GM18873 (cell line): Measurements from ENCODE around the gene DPH3.
A peak's percentile ranks its signal among the peaks of the same experiment; 100 is the strongest.

Experiments used
- ATAC-seq: cut with Tn5 transposase; IDR thresholded peaks from one replicate; pipeline ENCODE4 v1.9.1; 2021; ENCODE audit warnings: mild to moderate bottlenecking, moderate library complexity, moderate number of reproducible peaks; ENCODE audit not compliant: unreplicated experiment, low FRiP score

DPH3 gene

DNA sequence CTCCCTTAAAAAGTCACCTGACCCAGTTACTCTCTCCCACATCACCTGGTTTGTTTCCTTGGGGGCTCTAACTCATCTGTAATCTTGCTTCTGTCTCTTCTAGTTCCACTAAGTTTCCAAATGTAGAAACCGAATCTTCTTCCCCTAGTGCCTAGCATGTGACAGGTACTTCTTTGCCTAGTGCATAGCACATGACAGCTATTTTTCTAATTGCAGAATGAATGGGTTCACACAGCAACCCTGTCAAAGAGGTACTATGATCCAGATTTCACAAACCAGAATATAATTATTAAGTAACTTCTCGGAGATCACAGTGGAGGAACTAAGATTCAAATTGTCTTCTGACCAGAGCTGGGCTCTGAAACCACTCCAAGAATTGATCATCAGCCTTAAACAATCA, 7.4 kb downstream of the DPH3 start:
- ATAC-seq, result no peak

DNA sequence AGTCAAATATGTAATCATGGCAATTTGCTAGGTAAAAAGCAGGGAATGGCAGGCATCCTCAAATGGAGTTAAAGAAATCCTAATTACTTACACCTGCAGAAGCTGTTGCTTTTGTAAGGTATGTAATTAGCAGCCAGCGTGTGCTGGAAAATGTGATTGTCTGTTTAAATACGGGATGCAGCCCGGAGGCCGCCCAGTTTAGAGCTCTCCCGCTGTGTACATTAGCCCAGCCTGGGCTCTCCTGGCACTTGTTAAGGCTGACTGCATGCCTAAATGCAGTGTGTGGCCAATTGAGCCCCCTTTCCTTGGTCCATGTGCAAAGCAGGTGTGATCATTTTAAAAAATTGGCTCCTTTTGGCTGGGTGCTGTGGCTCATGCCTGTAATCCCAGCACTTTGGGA, 9.0 kb downstream of the DPH3 start:
- ATAC-seq, result no peak

DNA sequence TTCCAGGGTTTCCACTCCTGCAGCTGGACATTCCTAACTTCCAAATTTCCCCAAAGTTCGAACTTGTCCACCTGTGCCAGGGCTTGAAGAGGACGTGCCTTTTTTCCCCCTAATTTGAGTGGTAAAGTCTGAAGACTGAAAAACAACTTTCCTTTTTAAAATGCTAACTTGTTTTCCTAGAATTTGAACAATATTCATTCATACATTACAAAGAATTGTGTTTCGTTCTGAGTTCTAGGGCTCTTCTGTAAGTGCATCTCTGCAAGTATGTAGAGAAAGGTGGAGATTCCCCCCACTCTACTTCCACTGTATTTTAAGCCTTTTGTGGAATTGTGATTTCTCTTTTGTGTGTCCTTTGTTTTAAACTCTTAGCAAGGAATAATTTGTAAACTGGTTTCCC, 9.4 kb downstream of the DPH3 start:
- no peak for ATAC-seq

DNA sequence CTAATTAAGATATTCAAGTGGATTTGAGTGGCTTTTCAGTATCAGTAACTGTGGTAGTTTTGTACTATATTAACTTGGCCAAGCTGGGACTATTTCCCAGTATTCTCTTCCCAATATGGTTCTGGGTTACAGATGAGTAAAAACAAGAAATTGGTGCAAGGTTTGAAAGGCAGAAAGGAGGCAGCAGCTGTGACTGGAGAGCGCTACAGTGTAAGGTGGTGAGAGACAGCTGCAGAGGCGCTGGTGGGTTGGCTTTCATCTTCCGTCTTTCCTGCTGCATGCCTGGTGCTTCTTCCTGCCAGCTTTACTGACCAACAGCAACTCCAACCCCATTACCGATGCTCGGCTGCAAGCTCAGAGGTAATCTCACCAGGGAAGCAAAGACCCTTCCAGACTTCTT, 9.8 kb downstream of the DPH3 start:
- ATAC-seq, result no peak

DNA sequence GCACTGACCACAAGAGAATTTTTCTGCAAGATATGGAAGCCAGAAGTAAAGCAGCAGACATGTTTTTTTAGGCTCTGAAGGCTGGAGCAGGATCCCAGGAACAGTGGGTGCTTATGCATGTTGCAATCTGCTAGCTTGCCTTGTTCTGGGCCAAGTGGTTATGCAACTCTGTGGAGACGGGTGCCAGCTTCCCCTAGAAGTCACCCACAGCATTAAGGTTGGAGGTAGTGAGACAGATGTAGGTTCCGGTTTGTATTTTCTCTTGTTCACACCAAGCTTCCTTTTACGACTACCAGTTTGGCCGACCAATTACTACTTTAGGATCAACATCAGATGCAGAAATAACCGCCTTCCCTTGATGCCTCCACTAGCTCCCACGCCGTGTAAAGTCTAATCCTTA, 11.1 kb downstream of the DPH3 start:
- no peak for ATAC-seq

DNA sequence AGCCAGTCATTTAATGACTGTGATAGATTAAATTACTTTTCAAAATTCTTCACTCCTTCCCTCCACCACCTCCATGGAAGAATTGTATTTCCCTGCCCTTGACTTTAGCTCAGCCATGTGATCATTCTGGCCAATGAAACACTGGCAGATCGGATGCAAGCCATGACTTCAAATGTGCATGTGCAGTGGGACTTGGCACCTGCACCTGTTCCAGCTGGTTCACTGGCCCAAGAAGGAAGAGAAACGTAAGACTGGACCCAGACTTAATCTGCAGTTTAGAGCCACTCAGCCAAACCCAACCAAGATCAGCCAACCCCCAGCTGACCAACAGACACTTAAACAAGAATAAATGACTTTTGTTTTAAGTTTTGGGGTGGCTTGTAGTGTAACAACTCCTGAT, 11.8 kb downstream of the DPH3 start:
- ATAC-seq, result no peak

DNA sequence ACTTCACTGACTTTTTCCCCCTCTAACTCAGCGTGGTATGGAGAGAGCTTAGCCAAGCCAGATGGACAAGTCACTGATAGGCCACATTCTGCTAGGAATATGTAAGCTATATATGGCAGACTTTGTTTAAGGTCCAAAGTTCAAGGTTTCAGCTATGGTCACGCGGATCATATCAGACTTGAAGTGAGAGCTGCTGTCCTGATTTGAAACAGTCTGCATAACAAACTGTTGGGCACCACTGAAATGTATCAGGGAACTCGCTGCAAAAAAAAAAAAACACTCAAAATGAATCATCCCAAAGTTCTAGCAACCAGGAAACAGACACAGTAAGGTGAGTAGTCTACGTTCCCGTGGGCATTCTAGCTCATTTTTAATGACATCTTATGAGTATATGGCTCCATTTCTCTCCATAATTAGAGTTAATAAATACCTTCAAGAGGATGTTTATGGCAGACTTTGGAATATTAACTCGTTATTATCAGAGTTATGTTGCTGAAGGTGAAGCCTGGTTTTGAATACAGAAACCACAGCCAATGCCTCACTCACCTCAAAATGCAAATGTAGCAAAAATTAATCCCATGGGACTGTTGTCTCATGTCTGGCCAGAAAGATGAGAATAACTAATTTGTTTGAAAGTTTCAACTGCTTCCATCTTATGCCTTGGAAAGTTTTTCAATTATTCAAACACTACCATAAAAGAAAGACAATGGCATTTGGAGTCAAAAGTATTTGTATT, 12.3 kb downstream of the DPH3 start:
- ATAC-seq, result no peak

DNA sequence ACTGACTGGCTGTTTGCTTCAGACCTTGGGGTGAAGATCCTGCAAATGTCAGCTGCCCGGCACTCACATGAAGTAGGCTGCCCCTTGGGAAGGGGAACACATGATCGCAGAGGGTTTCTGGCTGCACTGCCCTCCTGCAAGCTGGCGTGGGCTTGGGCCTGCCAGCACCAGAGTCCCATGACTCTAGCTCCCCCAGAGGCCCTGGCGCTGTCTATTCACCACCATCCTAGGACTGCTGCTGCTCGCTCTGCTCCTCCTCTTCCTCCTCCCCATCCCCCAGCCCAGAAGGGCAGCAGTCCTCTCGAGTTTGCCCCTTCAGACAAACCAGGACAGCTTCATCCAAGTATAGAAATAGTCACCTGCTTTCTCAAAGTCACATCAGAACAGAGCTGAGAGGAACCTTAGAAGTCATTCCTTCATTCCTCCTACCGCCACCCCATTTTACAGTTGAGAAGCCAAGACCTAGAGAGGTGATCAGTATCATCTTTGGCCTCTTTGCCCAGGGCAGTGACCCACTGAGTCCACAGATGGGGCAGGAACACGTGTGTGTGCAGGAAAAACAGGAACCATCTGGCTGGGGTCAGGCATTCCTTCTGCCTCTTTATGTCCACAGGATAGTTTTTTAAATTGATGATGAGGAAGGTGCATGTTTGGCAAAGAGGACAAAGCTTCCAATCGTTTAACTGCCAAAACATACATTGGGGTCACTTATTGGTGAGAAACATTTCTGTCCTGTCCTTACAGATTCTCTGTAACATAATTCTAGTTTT, 13.2 kb downstream of the DPH3 start:
- no peak for ATAC-seq

DNA sequence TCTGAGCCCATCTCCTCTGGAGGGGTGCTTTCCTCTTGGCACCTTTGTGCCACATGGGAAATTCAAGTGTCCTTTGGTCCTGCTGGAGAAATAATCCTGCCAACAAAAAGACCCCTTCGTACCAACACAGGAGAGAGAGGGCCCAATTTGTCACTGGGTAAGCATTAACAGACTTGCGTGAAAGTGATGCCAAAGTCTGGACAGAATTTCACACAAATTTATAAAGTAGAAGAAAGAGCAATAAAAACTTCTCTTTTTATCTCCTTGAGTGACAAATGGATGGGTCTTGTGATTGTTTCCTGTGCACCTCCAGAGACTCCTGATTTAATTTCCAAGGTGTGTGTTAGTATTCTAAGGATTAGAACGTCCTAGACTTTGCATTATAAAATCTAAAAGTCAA, 14.9 kb downstream of the DPH3 start:
- ATAC-seq, result no peak

DNA sequence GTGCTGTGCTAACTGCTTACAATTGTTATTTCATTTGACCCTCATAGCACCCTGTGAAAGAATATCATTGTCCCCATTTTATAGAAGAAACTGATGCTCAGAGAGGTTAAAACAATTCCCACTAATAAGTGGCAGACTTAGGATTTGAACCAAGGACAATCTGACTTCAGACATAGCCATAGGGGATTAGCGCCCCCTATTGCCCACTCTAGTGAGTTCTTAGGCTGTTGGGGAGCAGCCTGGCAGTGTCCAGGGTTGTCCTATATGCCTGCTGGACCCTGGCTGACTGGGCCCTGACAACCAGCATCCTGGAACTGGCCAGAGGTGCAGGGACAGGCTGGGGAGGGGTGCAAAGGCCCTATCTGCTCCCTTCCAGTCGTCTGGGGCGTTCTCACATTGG, 15.4 kb downstream of the DPH3 start:
- ATAC-seq, result no peak

DNA sequence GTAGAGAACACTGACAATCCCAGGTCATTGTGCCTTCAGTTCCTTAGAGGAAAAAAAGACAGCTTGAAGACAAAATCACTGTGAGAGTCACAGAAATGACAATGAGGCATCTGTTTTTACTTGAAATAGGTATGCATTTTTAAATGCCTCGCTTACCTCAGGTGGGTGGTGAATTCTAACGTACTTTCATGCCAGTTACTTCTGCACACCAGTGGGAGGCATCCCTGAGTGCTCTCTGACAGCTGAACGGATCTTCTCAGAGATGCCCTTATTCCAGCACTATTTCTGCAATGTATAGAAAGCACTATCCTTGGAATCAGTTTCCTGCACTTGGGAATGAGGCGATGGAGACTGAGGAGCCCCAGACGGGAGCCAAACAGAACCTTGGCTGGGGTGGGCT, 16.2 kb downstream of the DPH3 start:
- no peak for ATAC-seq

DNA sequence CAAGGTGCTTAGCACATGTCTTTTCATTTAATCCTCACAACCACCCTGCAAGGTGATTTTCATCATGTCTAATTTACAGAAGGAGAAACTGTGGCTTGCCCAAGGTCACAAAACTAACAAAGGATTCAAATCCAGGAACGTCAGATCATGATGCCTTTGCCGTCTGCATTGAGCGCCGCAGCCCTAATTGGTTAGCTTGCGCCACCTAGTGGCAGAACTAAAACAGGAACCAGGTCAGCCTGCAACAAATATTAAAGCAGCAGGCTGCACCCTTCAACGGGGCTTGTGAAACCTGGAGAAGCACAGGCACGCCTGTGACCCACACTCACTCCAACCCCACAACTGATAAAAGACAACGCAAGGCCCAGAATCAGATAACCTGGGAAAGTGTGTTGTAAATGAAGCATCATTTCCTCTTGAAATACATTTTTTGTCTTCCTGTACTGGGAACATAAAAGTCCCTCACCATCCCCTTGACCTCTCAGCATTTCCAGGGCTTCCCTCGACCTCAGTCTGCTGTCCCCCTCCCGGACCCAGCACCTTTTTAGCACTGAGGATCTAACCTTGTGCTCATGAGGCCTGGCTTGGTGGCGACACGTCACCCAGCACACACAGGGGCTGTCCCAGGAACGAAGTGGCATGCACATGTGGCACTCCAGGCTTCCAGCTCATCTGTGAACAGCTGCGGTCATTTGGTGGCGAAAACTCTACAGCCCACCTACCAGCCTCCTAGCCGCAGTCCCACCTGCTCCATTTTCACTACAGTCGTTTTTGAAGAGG, 17.3 kb downstream of the DPH3 start:
- ATAC-seq, result peak; percentile 66

DNA sequence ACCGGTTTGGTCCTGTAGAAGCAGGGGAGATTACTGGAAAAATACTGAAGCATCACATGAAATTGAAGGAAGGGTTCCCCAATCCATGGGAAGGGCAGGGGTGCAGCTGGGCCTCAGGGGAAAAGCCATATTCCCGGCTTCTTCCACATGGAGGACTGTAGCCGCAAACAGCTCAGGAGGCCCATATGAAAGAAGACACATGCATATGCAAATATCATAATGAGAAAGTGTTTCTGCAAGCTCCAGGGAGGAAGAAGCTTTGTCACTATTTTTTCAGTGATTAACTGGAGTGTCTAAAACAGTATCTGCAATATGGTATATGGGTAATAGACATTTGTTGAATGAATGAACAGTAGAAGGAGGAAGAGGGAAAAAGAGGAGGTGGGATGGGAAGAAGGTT, 19.1 kb downstream of the DPH3 start:
- no peak for ATAC-seq

DNA sequence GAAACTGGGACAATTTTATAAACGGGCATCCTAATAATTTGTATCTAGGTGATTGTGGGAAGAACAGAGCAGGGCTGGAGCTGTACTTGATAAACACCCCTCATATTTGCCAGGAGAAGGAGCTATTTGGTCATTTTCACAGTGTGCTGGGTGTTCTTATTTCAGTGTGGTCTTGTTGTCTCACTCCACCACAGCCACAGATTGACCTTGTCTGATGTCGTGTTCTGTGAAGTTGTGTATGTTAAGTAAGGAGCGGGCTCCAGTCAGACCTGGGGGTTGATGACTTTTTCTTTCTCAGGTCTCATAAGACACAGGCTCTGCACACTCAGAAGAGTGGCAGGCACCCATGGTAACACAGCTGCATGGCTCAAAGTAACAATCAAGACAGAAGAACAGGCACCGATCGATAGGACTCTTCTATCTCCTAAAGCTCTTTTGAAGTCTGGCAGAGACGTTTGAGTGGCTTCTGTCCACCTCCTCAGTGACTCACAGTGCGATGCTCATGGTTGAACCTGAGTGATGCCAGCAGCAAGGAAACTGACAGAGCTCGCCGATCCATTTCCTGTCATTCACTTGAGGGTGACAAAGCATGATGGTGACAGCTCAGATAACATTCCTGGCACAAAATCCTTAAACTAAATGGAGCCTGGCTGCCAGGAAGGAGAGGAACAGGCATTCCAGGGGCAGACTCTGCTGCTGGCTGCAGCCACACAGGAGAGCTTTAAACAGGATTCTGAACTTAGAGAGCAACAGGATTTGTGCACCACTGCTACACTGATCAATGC, 20.8 kb downstream of the DPH3 start:
- no peak for ATAC-seq

DNA sequence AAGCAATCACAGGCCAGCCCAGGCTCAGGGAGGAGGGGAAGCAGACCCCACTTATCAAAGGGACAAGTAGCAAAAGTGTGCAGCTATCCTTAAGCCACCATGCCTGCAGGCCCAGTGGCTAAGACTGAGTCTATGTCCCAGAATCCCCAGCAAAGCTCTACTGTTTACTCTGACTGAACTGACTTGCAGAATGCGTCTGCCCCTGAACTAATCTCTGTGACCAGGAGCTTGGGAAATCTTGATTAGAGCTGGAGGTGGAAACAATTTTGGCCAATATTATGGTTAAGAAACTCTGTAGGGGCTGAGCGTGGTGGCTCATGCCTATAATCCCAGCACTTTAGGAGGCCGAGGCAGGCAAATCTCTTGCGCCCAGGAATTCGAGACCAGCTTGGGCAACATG, 22.6 kb downstream of the DPH3 start:
- ATAC-seq, result no peak

DNA sequence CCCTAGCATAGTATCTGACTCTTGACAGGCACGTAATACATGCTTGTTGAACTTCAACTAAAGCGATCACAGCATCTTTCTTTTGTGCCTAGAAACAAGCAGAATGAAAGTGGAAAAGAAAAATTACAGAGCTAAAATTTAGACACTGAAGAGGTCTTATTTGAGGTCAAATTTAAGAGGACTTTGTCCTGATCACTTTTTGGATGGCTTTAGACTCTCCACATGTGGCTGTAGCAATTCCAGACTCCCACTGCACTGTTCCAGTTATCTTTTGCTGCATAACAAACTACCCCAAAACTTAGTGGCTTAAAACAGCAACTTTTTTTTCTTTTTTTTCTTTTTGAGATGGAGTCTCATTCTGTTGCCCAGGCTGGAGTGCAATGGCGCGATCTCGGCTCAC, 23.5 kb downstream of the DPH3 start:
- ATAC-seq, result no peak

DNA sequence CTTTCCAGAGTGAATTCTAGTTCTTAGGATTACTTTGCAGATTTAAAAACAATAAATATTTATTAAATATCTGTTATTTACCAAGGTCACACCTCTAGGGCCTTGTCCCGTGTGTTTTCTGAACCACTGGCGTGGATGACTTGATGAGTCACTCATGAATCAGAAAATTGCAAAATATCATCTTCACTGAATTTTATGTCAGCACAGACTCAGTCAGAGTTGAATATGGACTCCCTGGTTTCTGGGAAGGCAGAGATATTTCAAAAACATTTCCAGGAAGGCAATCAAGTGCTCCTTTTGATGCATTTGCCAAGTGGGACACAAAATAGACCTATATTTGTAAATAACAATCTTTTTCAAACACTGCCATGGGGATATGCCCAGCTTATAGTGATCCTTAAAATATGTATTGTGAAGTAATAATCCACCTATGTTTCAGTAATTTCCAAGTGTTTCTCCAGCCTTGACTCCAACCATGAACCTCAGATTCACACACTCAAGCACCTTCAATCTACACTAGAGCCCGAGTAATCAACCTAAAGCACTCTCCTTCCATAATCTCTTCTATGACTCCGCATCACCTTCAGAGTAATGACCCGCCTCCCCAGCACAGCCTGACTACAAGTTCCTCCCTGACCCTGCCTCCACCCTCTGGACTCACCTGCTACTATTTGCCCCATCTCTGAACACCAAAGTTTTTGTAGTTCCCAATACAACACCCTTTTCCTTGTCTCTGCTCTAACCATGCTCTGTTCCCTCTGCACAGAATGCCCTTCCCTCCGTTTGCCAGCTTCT, 24.3 kb downstream of the DPH3 start:
- no peak for ATAC-seq

DNA sequence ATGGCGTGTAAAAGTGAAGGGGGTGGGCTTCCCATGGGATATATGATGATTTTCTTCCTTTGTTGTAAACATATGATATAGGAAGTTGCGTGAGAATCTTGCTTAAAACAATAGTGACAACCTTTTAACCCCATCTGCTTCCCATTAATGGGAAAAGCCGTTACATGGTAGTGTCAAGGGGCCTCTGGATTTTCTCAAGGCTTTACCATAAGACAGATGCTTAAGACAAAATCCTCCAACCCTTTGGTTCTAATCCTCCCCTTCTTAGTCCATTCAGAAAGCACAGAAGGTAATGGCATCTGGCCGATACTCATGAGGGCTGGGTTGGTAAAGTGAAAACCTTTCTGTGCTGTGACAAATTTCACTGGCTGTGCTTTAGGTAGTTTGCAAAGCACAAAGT, 25.0 kb downstream of the DPH3 start:
- no peak for ATAC-seq

DNA sequence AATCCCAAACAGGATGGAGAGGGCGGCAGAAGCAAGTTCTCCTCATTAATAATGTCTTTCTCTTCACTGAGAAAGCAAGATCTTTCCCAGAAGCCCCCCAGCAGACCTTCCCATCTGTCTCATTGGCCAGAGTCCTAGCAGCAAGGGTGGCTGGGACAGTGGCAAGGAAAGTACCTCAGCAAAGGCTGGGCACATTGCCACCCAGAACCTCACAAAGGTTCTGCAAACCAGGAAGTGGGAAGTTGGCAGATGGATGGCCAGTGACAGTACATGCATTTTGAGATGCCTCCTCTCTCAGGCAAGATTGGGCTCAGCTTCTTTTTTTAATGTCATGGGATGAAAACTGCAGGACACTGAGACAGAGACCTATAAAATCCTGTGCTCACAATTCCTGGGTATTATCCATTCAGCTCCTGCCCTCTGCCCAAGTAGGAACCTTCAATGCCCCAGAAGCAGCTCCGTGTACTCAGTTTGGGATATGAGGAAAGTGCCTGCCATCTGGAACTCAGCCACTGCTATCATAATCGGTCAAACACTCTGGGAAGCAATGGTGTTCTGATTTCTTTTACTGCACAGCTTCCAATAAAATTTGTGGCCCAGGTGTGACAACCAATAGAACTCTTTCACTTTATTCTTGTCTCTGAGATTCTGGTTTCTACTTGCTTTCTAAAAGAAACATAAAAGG, 25.5 kb downstream of the DPH3 start:
- no peak for ATAC-seq
